Panc1 (cell line): ENCODE measurements around the gene FBXO9.

ENCODE experiments used
- CTCF ChIP-seq: fragments of 450-650 bp; IDR thresholded peaks from 2 replicates; pipeline ENCODE4 v1.5.1; 2017; ENCODE audit warnings: mild to moderate bottlenecking
- POLR2AphosphoS5 ChIP-seq: IDR thresholded peaks from 2 replicates; pipeline ENCODE4 v1.6.1; 2012; ENCODE audit warnings: mild to moderate bottlenecking, low read depth, low read length, moderate library complexity
- REST ChIP-seq, 2 experiments: IDR thresholded peaks; 2 replicates each; pipeline ENCODE4 v1.6.1; 2011 to 2012; ENCODE audit warnings: low read depth in 2 of 2, control low read depth in 1 of 2, low read length in 1 of 2, mild to moderate bottlenecking in 1 of 2, moderate library complexity in 1 of 2; ENCODE audit not compliant: insufficient read depth in 1 of 2
- SIN3A ChIP-seq: IDR thresholded peaks from 2 replicates; pipeline ENCODE4 v1.6.1; 2012; ENCODE audit warnings: low read depth, mild to moderate bottlenecking, low read length, moderate library complexity, borderline replicate concordance; ENCODE audit not compliant: insufficient read depth
- TCF7L2 ChIP-seq: IDR thresholded peaks from 2 replicates; pipeline ENCODE4 v1.6.1; 2011; ENCODE audit warnings: mild to moderate bottlenecking, low read depth, low read length, inconsistent platforms

- TF ChIP-seq CTCF (no peak; the same call in 1 of the 2 replicates), POLR2AphosphoS5 (no peak), REST (IDR thresholded peaks at IDR 0.05; ENCODE audit: insufficient read depth in 1 of 2, low read depth in 2 of 2, low read length in 1 of 2) (no peak), SIN3A (no peak), TCF7L2 (no peak)
These were observed 5.6 kb downstream of the FBXO9 start for GRCh38 chr6:53070806-53071205.
